Heart left ventricle (tissue), 13 donors: Measurements from ENCODE around the gene EMILIN1.

Source experiments
- CTCF ChIP-seq, 12 donors: fragments of 200-600 bp; sonication (generic) in 4 of 12; IDR thresholded peaks; one replicate each; pipeline versions ENCODE4 v1.5.0 to v1.8.0; 2018 to 2022; ENCODE audit warnings: antibody characterized with exemption in 12 of 12, mild to moderate bottlenecking in 5 of 12
- POLR2A ChIP-seq, 2 donors: fragments of 450-650 bp; IDR thresholded peaks; one replicate each; pipeline ENCODE4 v1.6.1; 2017; ENCODE audit warnings: antibody characterized with exemption in 2 of 2, mild to moderate bottlenecking in 2 of 2, moderate library complexity in 2 of 2
- donor health status: ischemic (EF 13 %, LVEDD 7.1; RV severe dilation, severe dysfunction).
- donor health status: DM: no; HTN: yes; CAD: no.
- donor health status: DM: no; HTN: no; CAD: no.
- donor health status: ischemic (EF 25% LVEDD 6.9; RV normal size, moderate dysfunction).
- donor health status: ischemic (EF 25% LVEDD 5.7; RV mildly dilated, moderate dysfunction).
- donor health status: ischemic (EF 35%, LVEDD 5.7; RV mildly dilated, moderate dysfunction).
- donor health status: nonischemic (EF 11% LVEDD 7.7; RV severe dilation, severe dysfunction).
- donor health status: DM: yes; HTN: yes; CAD: no.
- donor health status: PGD.
- donor health status: ischemic (EF 29% LVEDD 5.4; RV normal size, mild dysfunction).
- donor health status: nonischemic (EF 23%, LVEDD 6.1; RV moderate dilation, normal function).

GRCh38 chr2:27038012-27038411 lies 40.4 kb upstream of the EMILIN1 start:
- no peak for TF ChIP-seq CTCF (IDR thresholded peaks at IDR 0.05)
- TF ChIP-seq POLR2A (IDR thresholded peaks at IDR 0.05) = no peak
